Activated CD4-positive, alpha-beta T cell treated with anti-CD3 and anti-CD28 coated beads for 4 hours (primary cell): ENCODE measurements around the gene CNTN2.

ENCODE experiments used
- DNase-seq, 2 donors: peaks; one replicate each; pipeline ENCODE4 v3.0.0-alpha.2; 2020

Gene CNTN2

DNA sequence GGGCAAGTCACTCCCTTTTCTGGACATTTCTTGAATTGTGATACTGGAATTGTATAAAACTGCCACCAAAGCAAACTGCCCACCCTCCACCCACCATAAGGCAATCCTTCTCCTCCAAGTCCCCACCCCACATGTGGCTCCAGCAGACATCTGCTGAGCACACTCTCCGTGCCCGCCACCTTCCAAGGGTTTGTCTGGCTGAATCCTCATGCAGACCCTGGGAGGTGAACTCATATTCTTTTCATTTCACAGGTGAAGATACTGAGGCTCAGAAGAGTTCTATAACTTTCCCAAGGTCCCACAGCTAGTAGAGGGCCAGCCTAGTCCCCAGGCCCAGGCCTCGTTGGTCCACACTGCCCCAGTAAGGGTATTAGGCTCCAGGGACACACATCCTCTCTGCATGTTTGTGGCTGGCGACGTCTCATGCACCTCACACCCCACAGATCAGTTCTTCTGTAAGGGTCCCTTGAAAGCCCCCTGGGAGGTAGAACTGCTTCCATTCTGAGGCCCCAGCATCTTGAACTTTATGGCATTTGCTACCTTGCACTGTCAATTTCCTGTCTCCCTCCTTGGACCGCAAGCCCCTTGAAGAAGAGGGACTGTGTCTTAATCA is 14.1 kb downstream of the CNTN2 start:
- DNase-seq, result no peak

DNA sequence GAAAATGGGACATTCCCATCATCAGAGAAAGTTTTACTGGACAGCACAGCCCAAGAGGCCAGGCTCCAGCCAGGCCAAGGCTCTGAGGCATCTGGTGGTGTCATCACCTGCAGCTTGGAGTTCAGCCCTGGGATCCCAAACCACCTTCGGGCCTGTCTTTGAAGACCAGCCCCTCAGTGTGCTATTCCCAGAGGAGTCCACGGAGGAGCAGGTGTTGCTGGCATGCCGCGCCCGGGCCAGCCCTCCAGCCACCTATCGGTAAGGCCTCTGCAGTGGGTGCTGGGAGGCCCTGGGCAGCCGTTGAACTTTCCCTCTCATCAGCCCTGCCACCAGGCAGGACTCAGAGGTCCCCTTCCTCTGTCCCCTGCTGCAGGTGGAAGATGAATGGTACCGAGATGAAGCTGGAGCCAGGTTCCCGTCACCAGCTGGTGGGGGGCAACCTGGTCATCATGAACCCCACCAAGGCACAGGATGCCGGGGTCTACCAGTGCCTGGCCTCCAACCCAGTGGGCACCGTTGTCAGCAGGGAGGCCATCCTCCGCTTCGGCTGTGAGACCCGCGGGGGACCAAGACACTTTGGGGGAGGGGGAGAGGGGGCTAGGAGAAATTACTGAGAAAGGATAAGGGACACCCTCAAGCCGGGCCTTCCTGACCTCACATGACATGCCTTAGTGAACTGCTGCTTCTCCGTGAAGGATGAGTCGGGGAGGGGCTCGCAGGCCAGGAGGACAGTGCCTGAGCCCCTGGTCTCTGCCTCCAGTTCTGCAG is 15.0 kb downstream of the CNTN2 start:
- no peak for DNase-seq

DNA sequence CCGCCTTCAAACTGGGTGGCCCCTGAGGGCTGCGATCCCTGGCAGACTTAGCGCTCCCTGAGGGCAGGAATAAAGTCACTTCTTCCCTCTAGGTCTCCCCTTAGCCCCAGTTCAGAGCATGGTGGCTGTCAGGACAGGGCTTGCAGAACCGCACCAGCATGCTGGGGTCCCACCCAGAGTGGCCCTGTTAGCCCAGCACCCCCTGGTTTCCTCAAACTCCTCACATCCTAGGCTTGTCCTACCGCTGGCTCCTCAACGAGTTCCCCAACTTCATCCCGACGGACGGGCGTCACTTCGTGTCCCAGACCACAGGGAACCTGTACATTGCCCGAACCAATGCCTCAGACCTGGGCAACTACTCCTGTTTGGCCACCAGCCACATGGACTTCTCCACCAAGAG is 15.8 kb downstream of the CNTN2 start:
- no peak for DNase-seq

DNA sequence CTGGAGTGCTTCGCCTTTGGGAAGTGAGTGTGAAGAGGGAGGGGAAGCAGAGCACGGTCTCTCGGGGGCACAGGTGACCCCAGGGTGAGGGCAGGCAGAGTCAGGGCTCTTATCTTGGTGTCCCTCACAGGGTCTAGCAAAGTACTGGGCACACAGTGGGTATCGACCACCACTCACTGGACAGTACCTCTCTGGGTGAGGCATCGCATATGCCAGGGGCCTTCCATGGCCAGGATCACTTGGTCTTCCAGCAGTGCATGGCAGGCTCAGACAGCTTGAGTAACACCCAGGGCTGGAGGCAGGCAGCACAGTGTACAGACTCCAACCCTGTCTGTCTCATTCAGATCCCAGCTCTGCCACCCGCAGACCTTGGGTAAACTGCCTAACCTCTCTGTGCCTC is 16.6 kb downstream of the CNTN2 start:
- no peak for DNase-seq

DNA sequence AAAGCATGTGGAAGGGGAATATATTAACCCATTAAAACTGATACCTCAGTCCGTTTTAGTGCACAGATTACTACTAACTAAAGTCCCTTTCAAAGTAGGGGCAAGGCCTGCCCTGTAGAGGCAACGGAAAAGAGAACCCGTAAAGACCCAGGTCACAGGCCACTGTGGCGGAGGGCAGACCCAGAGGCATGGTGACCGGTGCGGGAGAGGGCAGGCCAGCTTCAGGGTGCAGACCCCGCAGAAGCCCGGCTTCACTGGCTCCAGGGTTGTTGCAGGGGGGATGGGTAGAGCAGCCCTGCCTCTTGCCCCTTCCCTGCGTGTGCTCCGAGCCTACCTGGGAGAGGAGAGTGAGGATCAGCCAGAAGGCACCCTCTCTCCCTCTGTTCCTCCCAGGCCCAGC is 17.7 kb downstream of the CNTN2 start:
- no peak for DNase-seq

DNA sequence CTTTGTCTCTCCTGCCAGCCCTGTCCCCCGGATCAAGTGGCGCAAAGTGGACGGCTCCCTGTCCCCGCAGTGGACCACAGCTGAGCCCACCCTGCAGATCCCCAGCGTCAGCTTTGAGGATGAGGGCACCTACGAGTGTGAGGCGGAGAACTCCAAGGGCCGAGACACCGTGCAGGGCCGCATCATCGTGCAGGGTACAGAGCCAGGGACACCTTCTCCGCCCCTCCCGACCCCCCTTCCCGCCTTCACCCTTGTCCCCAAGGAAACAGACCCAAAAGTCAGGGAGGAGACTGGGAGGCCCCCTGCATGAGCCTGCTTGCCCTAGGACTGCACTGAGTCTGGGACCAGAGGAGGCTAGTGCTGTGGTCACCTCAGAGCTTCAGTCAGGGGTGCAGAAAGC is 18.2 kb downstream of the CNTN2 start:
- DNase-seq, result no peak

DNA sequence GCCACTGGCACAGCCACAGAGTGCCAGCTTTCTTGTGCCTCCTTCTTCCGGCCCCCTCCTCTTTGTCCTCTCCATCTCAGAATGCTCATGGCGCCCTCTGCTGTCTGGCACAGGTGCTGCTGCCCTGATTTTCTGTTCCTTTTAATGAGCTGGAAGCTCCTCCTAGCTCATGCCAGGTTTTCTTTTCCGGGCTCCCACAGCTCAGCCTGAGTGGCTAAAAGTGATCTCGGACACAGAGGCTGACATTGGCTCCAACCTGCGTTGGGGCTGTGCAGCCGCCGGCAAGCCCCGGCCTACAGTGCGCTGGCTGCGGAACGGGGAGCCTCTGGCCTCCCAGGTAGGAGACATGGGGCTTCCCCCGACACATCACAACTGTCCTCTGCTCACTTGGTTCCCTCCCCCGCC is 18.7 kb downstream of the CNTN2 start:
- peak; percentile 49 to 64 for DNase-seq

DNA sequence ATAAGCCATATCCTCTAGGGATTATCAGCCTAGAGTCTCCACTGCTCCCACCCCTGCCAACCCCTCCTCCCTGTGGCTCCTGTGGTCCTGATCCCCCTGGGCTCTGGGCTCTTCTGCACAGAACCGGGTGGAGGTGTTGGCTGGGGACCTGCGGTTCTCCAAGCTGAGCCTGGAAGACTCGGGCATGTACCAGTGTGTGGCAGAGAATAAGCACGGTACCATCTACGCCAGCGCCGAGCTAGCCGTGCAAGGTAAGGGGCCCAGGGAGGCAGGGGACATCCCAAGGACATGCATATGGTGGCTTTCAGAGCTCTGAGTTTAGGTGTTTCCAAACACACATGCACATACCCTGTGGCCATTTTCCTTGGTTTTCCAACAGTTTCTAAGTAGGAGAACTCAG is 19.3 kb downstream of the CNTN2 start:
- DNase-seq, result no peak

DNA sequence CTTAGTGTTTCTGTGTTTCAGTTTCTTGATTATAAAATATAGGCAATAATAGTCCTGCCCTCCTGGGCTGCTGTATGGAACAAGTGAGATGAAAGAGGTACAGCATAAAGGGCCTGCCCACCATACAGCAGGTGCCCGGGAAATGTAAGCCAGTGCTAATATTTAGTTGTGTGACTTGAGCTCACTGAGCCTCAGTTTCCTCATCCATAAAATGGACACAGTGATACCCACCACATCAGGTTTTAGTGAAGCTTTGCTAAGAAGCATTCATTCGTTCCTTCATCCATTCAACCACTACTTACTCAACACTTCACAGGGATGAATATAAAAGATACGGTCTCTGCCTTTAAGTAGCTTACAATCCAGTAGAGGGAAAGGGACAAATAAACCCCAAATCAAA is 19.9 kb downstream of the CNTN2 start:
- no peak for DNase-seq

DNA sequence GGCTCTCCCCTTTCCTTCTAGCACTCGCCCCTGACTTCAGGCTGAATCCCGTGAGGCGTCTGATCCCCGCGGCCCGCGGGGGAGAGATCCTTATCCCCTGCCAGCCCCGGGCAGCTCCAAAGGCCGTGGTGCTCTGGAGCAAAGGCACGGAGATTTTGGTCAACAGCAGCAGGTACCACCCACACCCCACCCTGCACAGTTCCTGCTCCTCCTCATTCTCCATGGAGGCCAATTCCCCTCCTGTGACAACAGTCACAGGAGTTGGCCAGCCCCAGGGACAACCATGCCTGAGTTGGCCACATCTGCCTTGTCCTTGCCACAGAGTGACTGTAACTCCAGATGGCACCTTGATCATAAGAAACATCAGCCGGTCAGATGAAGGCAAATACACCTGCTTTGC is 21.3 kb downstream of the CNTN2 start:
- no peak for DNase-seq

DNA sequence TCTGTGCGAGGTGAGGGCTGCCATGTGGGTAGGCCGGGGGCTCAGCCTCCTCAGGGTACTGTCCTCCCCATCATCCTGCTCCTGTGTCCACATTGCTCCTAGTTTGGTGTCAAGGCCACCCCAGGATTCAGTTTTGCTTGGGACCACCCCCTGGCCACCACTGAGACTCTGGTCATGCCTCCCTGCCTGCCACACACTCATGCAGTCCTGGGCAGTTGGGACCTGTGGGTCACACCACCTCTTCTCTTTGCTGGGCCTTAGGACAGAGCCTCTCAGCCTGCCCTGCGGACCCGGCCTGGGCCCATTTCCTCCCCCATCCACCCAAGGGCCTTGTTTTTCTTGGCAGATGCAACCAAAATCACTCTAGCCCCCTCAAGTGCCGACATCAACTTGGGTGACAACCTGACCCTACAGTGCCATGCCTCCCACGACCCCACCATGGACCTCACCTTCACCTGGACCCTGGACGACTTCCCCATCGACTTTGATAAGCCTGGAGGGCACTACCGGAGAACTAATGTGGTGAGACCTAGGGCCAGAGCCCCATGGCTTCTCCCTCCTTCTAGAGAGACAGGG is 21.8 kb downstream of the CNTN2 start:
- DNase-seq, result no peak

DNA sequence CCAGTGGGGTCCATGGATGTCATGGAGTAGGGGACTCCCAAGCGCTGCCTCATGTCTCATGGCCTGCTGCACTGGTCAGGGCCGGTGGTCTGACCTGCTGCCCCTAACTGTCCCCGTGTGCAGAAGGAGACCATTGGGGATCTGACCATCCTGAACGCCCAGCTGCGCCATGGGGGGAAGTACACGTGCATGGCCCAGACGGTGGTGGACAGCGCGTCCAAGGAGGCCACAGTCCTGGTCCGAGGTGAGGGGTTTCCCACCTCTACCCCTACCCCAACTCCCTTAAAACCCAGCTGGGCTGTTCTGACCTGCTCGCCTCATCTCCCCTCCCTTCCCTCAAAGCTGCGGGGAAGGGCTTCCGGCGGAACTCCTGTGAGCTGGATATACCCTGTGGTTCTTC is 22.7 kb downstream of the CNTN2 start:
- no peak for DNase-seq

DNA sequence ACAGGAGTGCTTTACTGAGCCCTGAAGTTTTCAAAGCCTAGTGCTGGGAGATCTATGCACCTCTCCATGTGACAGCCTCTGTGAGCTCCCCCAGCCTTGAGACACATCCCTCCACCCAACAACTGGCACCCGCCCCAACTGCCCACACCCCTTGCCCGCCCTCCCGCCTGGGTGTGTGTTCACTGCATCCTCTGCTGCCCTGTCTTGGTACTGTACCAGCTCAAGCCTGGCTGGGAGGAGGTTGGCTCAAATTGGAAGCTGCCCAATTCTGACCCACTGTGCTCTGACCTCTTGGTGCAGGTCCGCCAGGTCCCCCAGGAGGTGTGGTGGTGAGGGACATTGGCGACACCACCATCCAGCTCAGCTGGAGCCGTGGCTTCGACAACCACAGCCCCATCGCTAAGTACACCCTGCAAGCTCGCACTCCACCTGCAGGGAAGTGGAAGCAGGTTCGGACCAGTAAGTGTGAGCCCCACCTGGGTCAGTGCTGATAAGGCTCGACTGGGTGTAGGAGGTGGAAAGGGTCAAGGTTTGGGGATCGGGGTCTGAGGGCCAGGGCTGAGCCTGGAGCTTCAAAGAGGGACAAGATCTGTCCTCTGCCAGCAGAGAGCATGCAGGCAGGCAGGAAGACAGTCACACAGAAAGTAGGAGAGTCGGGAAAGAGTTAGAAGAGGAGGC is 23.3 kb downstream of the CNTN2 start:
- no peak for DNase-seq

DNA sequence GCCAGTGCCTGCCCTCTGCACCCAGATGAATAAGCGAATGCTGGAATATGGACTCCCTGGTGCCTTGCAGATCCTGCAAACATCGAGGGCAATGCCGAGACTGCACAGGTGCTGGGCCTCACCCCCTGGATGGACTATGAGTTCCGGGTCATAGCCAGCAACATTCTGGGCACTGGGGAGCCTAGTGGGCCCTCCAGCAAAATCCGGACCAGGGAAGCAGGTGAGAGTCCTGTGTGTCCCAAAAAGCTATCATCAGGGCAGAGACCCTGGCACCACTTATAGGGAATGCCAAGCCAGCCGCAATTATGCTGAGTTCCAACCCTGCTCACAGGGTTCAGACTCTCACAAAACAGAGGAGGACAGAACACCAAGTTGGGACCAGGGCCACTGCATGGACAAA is 24.0 kb downstream of the CNTN2 start:
- no peak for DNase-seq

DNA sequence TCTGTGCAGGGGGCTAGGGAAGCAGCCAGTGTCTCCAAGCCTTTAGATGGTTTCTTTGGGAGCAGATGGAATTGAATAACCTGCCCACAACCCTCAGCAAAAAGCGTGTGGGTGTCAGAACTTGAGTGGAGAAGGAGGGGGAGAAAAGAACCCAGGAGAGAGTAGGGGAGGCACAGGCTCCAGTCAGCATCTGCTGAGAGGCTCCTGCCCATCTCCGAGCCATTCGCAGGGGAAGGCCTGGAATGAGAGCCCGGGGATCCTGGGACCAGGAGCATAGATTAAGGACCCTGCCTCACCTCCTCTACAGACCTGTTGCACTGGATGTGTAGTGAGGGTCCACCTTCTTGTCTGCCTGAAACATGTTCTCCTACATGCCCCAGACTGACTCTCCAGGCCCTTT is 25.0 kb downstream of the CNTN2 start:
- DNase-seq, result no peak

DNA sequence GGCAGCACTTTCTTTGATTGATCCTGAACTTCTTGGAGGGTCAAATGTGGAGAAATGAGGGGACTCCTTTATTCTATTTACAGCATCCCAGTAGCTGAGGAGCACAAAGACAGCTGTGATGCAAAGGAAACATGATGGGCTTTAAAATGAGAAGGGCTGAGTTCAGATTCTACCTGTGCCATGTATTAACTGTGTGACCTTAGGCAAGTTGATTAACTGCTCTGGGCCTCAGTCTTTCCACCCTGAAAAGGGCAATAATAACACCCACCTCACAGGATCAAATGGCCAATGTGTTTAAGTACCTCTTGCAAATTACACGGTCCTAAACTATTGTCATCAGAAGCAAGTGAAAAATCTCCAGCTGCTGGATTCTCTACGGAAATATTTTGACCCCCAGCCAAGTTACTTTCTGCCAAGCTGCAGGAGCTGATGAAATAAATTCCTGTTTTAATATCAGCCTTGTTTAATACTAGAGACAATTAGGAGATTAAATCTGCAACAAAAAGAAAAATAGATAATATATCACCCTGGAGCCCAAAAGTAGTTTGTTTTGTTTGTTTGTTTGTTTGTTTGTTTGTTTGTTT is 25.5 kb downstream of the CNTN2 start:
- no peak for DNase-seq

DNA sequence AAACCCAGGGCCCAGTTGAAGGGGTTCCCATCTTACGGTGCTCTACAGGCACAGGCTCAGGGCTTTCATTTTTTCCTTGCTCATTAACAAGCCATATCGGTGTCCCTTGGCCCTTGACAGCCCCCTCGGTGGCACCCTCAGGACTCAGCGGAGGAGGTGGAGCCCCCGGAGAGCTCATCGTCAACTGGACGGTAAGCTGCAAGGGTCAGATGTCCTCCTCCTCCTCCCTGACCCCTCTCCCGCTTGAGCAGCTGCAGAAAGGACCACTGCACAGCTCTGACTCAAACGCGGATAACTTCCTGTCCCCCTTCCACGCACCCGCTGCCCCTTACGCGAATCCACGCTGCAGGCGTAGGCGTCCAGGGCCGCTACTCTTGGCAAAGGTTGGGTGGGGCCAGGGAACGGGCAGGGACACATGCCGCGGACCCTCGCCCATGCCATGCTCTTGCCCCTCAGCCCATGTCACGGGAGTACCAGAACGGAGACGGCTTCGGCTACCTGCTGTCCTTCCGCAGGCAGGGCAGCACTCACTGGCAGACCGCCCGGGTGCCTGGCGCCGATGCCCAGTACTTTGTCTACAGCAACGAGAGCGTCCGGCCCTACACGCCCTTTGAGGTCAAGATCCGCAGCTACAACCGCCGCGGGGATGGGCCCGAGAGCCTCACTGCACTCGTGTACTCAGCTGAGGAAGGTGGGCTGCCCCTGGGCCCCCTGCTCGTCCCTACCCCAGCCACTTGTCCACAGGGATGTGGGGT is 26.5 kb downstream of the CNTN2 start:
- no peak for DNase-seq

DNA sequence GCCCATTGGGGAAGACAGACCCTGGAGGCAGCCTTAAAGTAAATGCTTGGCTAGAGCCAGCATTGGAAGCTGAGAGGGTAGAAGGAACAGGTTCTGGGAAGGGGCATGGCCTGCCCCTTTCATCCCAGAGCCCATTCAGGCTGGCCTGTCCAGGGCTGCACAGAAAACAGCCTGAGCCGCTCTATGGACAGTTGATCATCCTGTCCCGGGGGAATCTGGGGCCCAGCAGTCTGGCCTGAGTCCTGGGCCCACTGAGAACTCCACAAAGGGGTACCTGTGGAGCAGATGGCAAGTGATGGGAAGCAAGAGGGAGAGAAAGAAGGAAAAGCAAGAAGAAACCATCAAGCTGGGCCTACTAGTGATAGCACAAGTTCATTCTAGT is 28.0 kb downstream of the CNTN2 start:
- DNase-seq, result no peak

DNA sequence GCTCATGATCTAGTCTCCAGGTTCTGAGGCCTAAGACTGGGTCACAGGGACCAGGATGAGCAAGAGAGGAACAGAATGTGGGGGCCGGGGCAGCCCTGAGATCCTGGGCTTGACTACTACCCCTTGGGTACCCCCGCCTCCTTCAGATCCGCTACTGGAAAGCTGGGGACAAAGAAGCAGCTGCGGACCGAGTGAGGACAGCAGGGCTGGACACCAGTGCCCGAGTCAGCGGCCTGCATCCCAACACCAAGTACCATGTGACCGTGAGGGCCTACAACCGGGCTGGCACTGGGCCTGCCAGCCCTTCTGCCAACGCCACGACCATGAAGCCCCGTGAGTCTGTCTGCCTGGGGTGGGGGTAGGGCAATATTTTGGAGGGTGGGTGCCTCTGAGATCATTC is 28.8 kb downstream of the CNTN2 start:
- DNase-seq, result no peak

DNA sequence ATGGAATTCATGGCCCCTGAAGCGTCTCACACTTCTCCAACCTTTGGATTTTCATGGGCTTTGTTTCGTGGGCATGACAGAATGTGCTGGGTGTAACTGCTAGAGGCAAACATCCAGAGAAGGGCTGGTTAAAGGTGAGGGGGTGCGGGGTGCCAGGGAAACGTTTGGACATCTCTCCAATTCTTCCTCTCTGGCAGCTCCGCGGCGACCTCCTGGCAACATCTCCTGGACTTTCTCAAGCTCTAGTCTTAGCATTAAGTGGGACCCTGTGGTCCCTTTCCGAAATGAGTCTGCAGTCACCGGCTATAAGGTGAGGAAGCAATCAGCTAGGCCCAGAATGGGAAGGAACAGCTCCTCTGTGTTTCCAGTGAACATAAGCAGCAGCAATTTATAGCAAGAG is 29.3 kb downstream of the CNTN2 start:
- DNase-seq, result no peak

DNA sequence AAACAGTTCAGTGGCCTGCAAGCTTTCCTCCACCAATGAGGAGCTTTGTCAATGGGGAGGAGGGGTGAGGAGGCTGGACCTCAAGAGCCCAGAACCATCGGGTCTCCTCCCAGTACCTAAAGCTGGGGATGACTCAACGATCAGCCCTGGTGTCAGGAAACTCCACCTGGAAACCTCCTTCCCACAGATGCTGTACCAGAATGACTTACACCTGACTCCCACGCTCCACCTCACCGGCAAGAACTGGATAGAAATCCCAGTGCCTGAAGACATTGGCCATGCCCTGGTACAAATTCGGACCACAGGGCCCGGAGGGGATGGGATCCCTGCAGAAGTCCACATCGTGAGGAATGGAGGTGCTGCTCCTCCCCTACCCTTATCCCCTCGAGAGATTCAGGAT is 29.9 kb downstream of the CNTN2 start:
- no peak for DNase-seq

DNA sequence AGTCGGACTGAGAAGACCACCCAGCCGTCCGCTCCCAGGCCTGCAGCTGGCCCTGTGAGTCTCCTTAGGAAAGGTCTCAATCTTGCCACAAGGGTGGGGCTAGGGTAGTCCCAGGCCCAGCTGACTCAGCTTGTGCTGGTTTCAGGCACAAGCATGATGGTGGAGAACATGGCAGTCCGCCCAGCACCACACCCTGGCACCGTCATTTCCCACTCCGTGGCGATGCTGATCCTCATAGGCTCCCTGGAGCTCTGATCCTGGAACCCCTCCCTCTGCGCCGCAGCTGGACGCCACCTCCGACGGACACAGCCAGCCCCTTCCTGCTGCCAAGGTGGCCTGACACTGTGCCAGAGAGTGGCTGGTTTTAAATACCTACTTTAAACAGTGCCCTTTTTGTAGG is 30.5 kb downstream of the CNTN2 start:
- DNase-seq, result no peak

DNA sequence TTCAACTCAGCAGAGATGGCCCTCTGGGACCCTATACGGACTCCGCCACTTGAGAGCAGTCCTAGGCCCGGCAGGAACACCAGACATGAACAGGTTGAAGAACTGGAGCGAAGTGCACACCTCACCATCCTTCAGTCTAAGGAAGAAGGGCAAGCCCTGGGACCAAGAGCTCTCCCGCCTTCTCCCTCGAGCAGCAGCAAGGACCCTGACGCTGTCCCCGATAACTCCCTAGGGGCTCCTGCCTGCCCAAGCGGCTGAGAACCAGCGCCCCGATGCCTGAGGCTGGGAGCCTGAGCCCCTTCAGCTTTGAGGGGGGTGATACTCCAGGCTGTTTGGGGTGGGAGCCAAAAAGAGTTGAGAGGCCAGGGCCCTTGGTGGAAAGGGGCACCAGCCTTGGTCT is 31.1 kb downstream of the CNTN2 start:
- DNase-seq, result no peak
